Common myeloid progenitor, CD34-positive (primary cell): ENCODE data around the gene AHCYL2.
A peak's percentile ranks its signal among the peaks of the same experiment; 100 is the strongest.

Source experiments
- CTCF ChIA-PET: fragments of 350-600 bp; sonication (Branson Sonifier 250); formaldehyde crosslinking; loops from one replicate; lab custom pipeline; 2021; ENCODE audit warnings: antibody characterized with exemption; lab: Charles Lee
- POLR2A ChIA-PET: fragments of 350-600 bp; sonication (Branson Sonifier 250); formaldehyde crosslinking; loops from one replicate; lab custom pipeline; 2021; ENCODE audit warnings: antibody characterized with exemption; lab: Charles Lee
- DNase-seq, 3 donors: peaks; one replicate each; pipeline versions ENCODE4 v3.0.0 to v3.0.0-alpha.2; 2013
- H3K27ac ChIP-seq, 2 experiments: 1 replicate in 1 of 2; 2 replicates in 1 of 2; pipeline ENCODE4 v1.7.0; 2013; ENCODE audit warnings: inconsistent platforms in 2 of 2, low read length in 2 of 2, mild to moderate bottlenecking in 2 of 2, low read depth in 1 of 2, moderate library complexity in 1 of 2; ENCODE audit not compliant: severe bottlenecking in 2 of 2, insufficient read depth in 1 of 2, poor library complexity in 1 of 2
- H3K27me3 ChIP-seq, 5 experiments: replicated peaks in 2 of 5; 1 replicate in 3 of 5; 2 replicates in 2 of 5; pipeline versions ENCODE4 v1.6.1 to v1.7.0; 2013; ENCODE audit warnings: low read length in 4 of 5, mild to moderate bottlenecking in 2 of 5, moderate library complexity in 2 of 5, inconsistent platforms in 1 of 5; ENCODE audit not compliant: insufficient read depth in 5 of 5, control insufficient read depth in 4 of 5
- H3K36me3 ChIP-seq, 4 experiments: 1 replicate in 2 of 4; 2 replicates in 2 of 4; pipeline versions ENCODE4 v1.6.1 to v1.7.0; 2013; ENCODE audit warnings: low read length in 3 of 4, control low read depth in 1 of 4, mild to moderate bottlenecking in 1 of 4; ENCODE audit not compliant: control insufficient read depth in 4 of 4, insufficient read depth in 4 of 4
- H3K4me1 ChIP-seq, 4 experiments: 1 replicate in 3 of 4; 2 replicates in 1 of 4; pipeline versions ENCODE4 v1.6.1 to v1.7.1; 2013; ENCODE audit warnings: low read length in 3 of 4, mild to moderate bottlenecking in 3 of 4, control low read depth in 1 of 4, inconsistent platforms in 1 of 4, moderate library complexity in 1 of 4; ENCODE audit not compliant: control insufficient read depth in 4 of 4, insufficient read depth in 4 of 4; ENCODE audit errors: control extremely low read depth in 1 of 4
- H3K4me3 ChIP-seq, 7 experiments: 1 replicate in 4 of 7; 2 replicates in 3 of 7; pipeline versions ENCODE4 v1.5.1 to v1.7.0; 2013; ENCODE audit warnings: mild to moderate bottlenecking in 7 of 7, low read length in 6 of 7, moderate library complexity in 6 of 7, inconsistent platforms in 2 of 7, low read depth in 2 of 7, control low read depth in 1 of 7; ENCODE audit not compliant: insufficient read depth in 4 of 7, control insufficient read depth in 1 of 7; ENCODE audit errors: extremely low read depth in 1 of 7
- H3K9me3 ChIP-seq, 5 experiments: 1 replicate in 4 of 5; 2 replicates in 1 of 5; pipeline versions ENCODE4 v1.6.1 to v1.7.1; 2013; ENCODE audit warnings: low read length in 4 of 5, mild to moderate bottlenecking in 2 of 5, inconsistent platforms in 1 of 5, low read depth in 1 of 5, moderate library complexity in 1 of 5; ENCODE audit not compliant: control insufficient read depth in 4 of 5, insufficient read depth in 2 of 5; ENCODE audit errors: control extremely low read depth in 1 of 5
- WGBS: methylation state at CpG from one replicate; pipeline ENCODE4 v1.1.5; 2013; ENCODE audit not compliant: insufficient coverage; 5-methylcytosine and 5-hydroxymethylcytosine counted together

AHCYL2 gene

GRCh38 chr7:129266181-129266580 lies 41.4 kb downstream of the AHCYL2 start:
- Histone ChIP-seq H3K27ac (no peak overlapping the region), H3K27me3 (no peaks in the 10 kb centered on the region), H3K9me3 (no peaks in the 10 kb centered on the region), H3K36me3 (no peaks in the 10 kb centered on the region), H3K4me3 (no peak overlapping the region), H3K4me1 (peaks cover 10 to 18% (median 14%) of the 10 kb centered on the region in 4 experiments)
- 96% methylated on average over 3 of the region's 6 CpGs for WGBS
- CTCF ChIA-PET: interaction anchor here (7.1 kb wide), 1 partner anchor 45 kb away, joined by 157 read pairs; the partner anchor contains the start of gene AHCYL2
- POLR2A ChIA-PET: no interaction called here
- DNase-seq: no peak

- peak in 1 of 3 donors; percentile 26 for DNase-seq
- Histone ChIP-seq H3K27ac (no peak overlapping the region), H3K4me3 (peak overlapping the region in 1 of 7 experiments; percentile 16), H3K36me3 (peaks cover 2 to 10% (median 6%) of the 10 kb centered on the region in 4 experiments), H3K9me3 (peaks cover 0 to 10% (median 4%) of the 10 kb centered on the region in 5 experiments), H3K27me3 (no peaks in the 10 kb centered on the region), H3K4me1 (peaks cover 10 to 14% (median 13%) of the 10 kb centered on the region in 4 experiments)
- CTCF ChIA-PET: interaction anchor here (0.9 to 7.1 kb wide), 8 partner anchors 10 to 329 kb away, joined by 3 to 157 read pairs (median 8); partner anchors contain the start of gene AHCYL2
- 53% methylated on average over 3 of the region's 3 CpGs for WGBS
- POLR2A ChIA-PET: interaction anchor here (1.6 kb wide), 1 partner anchor 45 kb away, joined by 5 read pairs; the partner anchor contains the start of gene AHCYL2
Observed at GRCh38 chr7:129270077-129270476, 45.2 kb downstream of the AHCYL2 start.

- Histone ChIP-seq H3K4me1 (peaks cover 10 to 14% (median 13%) of the 10 kb centered on the region in 4 experiments), H3K27ac (no peak overlapping the region), H3K27me3 (no peaks in the 10 kb centered on the region), H3K36me3 (peaks cover 2 to 10% (median 6%) of the 10 kb centered on the region in 4 experiments), H3K4me3 (peak overlapping the region in 1 of 7 experiments; percentile 47), H3K9me3 (peaks cover 0 to 10% (median 4%) of the 10 kb centered on the region in 5 experiments)
- ChIA-PET POLR2A (interaction anchor here (0.5 to 1.6 kb wide), 2 partner anchors 46 to 499 kb away, joined by 3 to 5 read pairs; partner anchors contain the start of gene AHCYL2), CTCF (interaction anchor here (0.5 to 7.1 kb wide), 24 partner anchors 8 to 445 kb away, joined by 3 to 157 read pairs (median 4); partner anchors contain the start of gene AHCYL2)
- peak; percentile 83 to 91 (median 88) for DNase-seq
- WGBS: 63% methylated on average over 3 of the region's 5 CpGs
Observed at GRCh38 chr7:129271500-129272355, 46.9 kb downstream of the AHCYL2 start.

DNA sequence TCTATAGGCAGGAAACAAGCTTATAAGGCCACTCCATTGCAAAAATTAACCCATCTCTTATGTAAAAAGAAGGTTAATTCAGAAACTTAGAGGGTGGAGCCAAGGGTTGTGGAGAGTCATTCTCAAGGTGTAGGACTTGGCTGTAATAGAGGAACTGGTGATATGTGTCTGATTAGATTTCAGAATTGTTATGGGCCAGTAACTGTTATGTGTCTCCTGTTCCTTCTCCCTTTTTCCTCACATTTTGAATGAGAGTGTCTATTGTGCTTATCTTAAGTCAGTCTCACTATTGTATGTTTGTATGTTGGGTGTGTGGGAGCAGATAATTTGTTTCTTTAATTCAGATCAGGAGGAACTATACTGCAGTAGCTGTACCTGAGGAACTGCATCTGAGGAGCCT lies 49.1 kb downstream of the AHCYL2 start:
- no peak overlapping the region for H3K4me3 ChIP-seq
- ChIA-PET POLR2A (no interaction called here), CTCF (interaction anchor here (1.0 to 2.6 kb wide), 8 partner anchors 11 to 87 kb away, joined by 3 to 14 read pairs (median 4); partner anchors contain the start of gene AHCYL2)
- H3K27ac ChIP-seq: no peak overlapping the region
- peaks cover 10 to 14% (median 13%) of the 10 kb centered on the region in 4 experiments for H3K4me1 ChIP-seq
- peaks cover 2 to 10% (median 6%) of the 10 kb centered on the region in 4 experiments for H3K36me3 ChIP-seq
- no peaks in the 10 kb centered on the region for H3K27me3 ChIP-seq
- peaks cover 0 to 10% (median 4%) of the 10 kb centered on the region in 5 experiments for H3K9me3 ChIP-seq
- DNase-seq: no peak

DNA sequence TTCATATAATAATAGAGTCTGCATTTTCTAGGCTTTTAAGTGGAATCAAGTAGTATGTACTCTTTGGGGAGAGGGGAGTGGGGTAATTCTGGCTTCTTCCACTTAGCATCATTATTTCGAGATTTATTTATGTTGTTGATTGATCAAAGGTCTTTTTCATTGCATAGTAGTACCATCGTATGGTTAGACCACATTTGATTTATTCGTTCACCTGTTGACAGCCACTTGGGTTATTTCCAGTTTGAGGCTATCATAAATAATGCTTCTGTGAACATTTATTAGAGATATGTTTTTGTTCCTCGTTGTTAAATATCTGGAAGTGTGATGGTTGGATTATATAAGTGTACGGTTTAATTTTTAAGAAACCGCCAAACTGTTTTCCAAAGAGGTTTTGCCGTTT lies 52.8 kb downstream of the AHCYL2 start:
- no peak for DNase-seq
- Histone ChIP-seq H3K27ac (no peak overlapping the region), H3K4me1 (no peaks in the 10 kb centered on the region), H3K27me3 (no peaks in the 10 kb centered on the region), H3K9me3 (peaks cover 0 to 10% (median 4%) of the 10 kb centered on the region in 5 experiments), H3K36me3 (peaks cover 2 to 10% (median 6%) of the 10 kb centered on the region in 4 experiments), H3K4me3 (no peak overlapping the region)
- no CpG with 5 or more reads among the region's 7 CpGs for WGBS
- ChIA-PET POLR2A (no interaction called here), CTCF (interaction anchor here (1.4 kb wide), 1 partner anchor 59 kb away, joined by 4 read pairs; no protein-coding TSS in a partner anchor)

GRCh38 chr7:129278688-129279087 lies 53.9 kb downstream of the AHCYL2 start:
- CTCF ChIA-PET: interaction anchor here (0.9 to 1.5 kb wide), 3 partner anchors 17 to 60 kb away, joined by 3 to 5 read pairs (median 4); no protein-coding TSS in a partner anchor
- DNase-seq: no peak
- no peak overlapping the region for H3K4me3 ChIP-seq
- H3K27ac ChIP-seq: no peak overlapping the region
- POLR2A ChIA-PET: interaction anchor here (0.6 kb wide), 1 partner anchor 329 kb away, joined by 3 read pairs; no protein-coding TSS in a partner anchor
- WGBS: no CpG with 5 or more reads among the region's 2 CpGs
- H3K36me3 ChIP-seq: peaks cover 2 to 10% (median 6%) of the 10 kb centered on the region in 4 experiments
- H3K9me3 ChIP-seq: peaks cover 0 to 10% (median 3%) of the 10 kb centered on the region in 5 experiments
- H3K27me3 ChIP-seq: no peaks in the 10 kb centered on the region
- no peaks in the 10 kb centered on the region for H3K4me1 ChIP-seq
